Spleen (tissue), 7 donors: ENCODE results near the gene P2RX6.
A peak's percentile ranks its signal among the peaks of the same experiment; 100 is the strongest.

ENCODE experiments used
- CTCF ChIP-seq, 11 experiments: fragments of 200-600 bp in 7 of 11; fragments of 450-650 bp in 4 of 11; sonication (generic) in 4 of 11; IDR thresholded peaks in 8 of 11; conservative IDR thresholded peaks in 3 of 11; 1 replicate in 7 of 11; 2 replicates in 4 of 11; pipeline versions ENCODE4 v1.4.0 to v1.8.0; 2016 to 2021; ENCODE audit warnings: antibody characterized with exemption in 11 of 11, inconsistent platforms in 4 of 11, mild to moderate bottlenecking in 1 of 11
- POLR2AphosphoS5 ChIP-seq, 3 donors: sonication (generic); formaldehyde crosslinking; IDR thresholded peaks; one replicate each; pipeline ENCODE4 v1.5.1; 2017; ENCODE audit warnings: antibody characterized with exemption in 3 of 3
- donor health status: DM: no; HTN: no; CAD: no; lungs with moderate emphysema.
- donor health status: DM: no; HTN: no; CAD: no.
- donor health status: DM: no; HTN: no; CAD: no.

- TF ChIP-seq CTCF (IDR thresholded peaks at IDR 0.05 in 8 of 11, conservative IDR thresholded peaks at IDR 0.05 in 3 of 11) (peak in 3 of 11 experiments; percentile 29 to 36 (median 35)), POLR2AphosphoS5 (IDR thresholded peaks at IDR 0.05) (peak; percentile 93 to 96 (median 95))
Observed at GRCh38 chr22:21001601-21002325, 13.2 kb upstream of the P2RX6 start, which contains the start of gene THAP7.
